Vagina (tissue), 2 donors: ENCODE results near the gene SFI1. TPM values are rescaled to one million over a fixed set of nuclear protein-coding genes. Genes with fewer than 3 reads are reported as not detected.

Experiments used
- DNase-seq, 2 donors: peaks; one replicate each; pipeline ENCODE4 v3.0.0-alpha.2; 2017; ENCODE audit errors: extremely low spot score in 2 of 2
- H3K27ac ChIP-seq: fragments of 200-600 bp; sonication (generic); one replicate; pipeline ENCODE4 v1.5.1; 2019
- H3K27me3 ChIP-seq: fragments of 200-600 bp; sonication (generic); one replicate; pipeline ENCODE4 v1.5.1; 2019
- H3K36me3 ChIP-seq, 2 donors: fragments of 200-600 bp; sonication (generic); one replicate each; pipeline ENCODE4 v1.5.1; 2017 to 2019
- H3K4me1 ChIP-seq: fragments of 200-600 bp; sonication (generic); one replicate; pipeline ENCODE4 v1.5.1; 2019
- H3K4me3 ChIP-seq, 2 donors: fragments of 200-600 bp; sonication (generic); 1 replicate in 1 of 2; 2 replicates in 1 of 2; pipeline ENCODE4 v1.5.1; 2016 to 2019
- H3K9me3 ChIP-seq: fragments of 200-600 bp; sonication (generic); one replicate; pipeline ENCODE4 v1.5.1; 2019
- CTCF ChIP-seq, 3 experiments: fragments of 450-650 bp in 2 of 3; fragments of 200-600 bp in 1 of 3; sonication (generic) in 1 of 3; IDR thresholded peaks; one replicate each; pipeline ENCODE4 v1.5.1; 2017 to 2019; ENCODE audit warnings: antibody characterized with exemption in 3 of 3, mild to moderate bottlenecking in 2 of 3, moderate library complexity in 2 of 3
- POLR2A ChIP-seq, 2 donors: fragments of 450-650 bp; IDR thresholded peaks; one replicate each; pipeline ENCODE4 v1.6.1; 2017; ENCODE audit warnings: antibody characterized with exemption in 2 of 2, mild to moderate bottlenecking in 2 of 2, moderate library complexity in 2 of 2
- POLR2AphosphoS5 ChIP-seq, 2 donors: sonication (generic); formaldehyde crosslinking; IDR thresholded peaks; one replicate each; pipeline ENCODE4 v1.9.0; 2017; ENCODE audit warnings: antibody characterized with exemption in 2 of 2, mild to moderate bottlenecking in 2 of 2, low read depth in 1 of 2; ENCODE audit not compliant: insufficient read depth in 1 of 2
- intact Hi-C: fragments of 100-400 bp; cut with DNase I; formaldehyde crosslinking; loops from one replicate; pipeline ENCODE4 v1.15.1; 2023
- total RNA-seq: library from RNA; depleted of rRNA; stranded (reverse); fragments of >200 nt; gene quantifications from one replicate; pipeline ENCODE4 v1.2.3, GENCODE V29; 2016

SFI1 gene
- total RNA-seq, 1 donor from 2014 or later, result 33.6 TPM

GRCh38 chr22:31623592-31624304 is 127.4 kb downstream of the SFI1 start:
- peaks cover 0 to 31% of the 10 kb centered on the region in 2 donors for H3K36me3 ChIP-seq
- H3K4me3 ChIP-seq, result no peak overlapping the region
- H3K27ac ChIP-seq, result no peak overlapping the region
- no peak for DNase-seq
- no peaks in the 10 kb centered on the region for H3K9me3 ChIP-seq
- intact Hi-C loops, result no loop called here
- peaks cover 42% of the 10 kb centered on the region for H3K4me1 ChIP-seq
- TF ChIP-seq POLR2A (IDR thresholded peaks at IDR 0.05) (no peak), CTCF (IDR thresholded peaks at IDR 0.05) (no peak), POLR2AphosphoS5 (IDR thresholded peaks at IDR 0.05; ENCODE audit: insufficient read depth in 1 of 2, low read depth in 1 of 2) (no peak)
- H3K27me3 ChIP-seq, result no peaks in the 10 kb centered on the region

GRCh38 chr22:31625257-31625640 is 128.9 kb downstream of the SFI1 start:
- Histone ChIP-seq H3K9me3 (no peaks in the 10 kb centered on the region), H3K4me1 (peaks cover 57% of the 10 kb centered on the region), H3K36me3 (peaks cover 0 to 16% of the 10 kb centered on the region in 2 donors), H3K27me3 (no peaks in the 10 kb centered on the region), H3K4me3 (peak overlapping the region; percentile 22 to 37), H3K27ac (peak overlapping the region; percentile 72)
- TF ChIP-seq POLR2AphosphoS5 (IDR thresholded peaks at IDR 0.05; ENCODE audit: insufficient read depth in 1 of 2, low read depth in 1 of 2) (no peak), POLR2A (IDR thresholded peaks at IDR 0.05) (no peak), CTCF (IDR thresholded peaks at IDR 0.05) (no peak)
- no peak for DNase-seq
- intact Hi-C loops, result no loop called here

- DNase-seq, result no peak
- Histone ChIP-seq H3K36me3 (peaks cover 0 to 10% of the 10 kb centered on the region in 2 donors), H3K9me3 (no peaks in the 10 kb centered on the region), H3K4me1 (peaks cover 61% of the 10 kb centered on the region), H3K4me3 (peak overlapping the region; percentile 22 to 37), H3K27me3 (no peaks in the 10 kb centered on the region), H3K27ac (peak overlapping the region; percentile 72)
- intact Hi-C loops, result no loop called here
- no peak for TF ChIP-seq CTCF (IDR thresholded peaks at IDR 0.05)
Observed at GRCh38 chr22:31625661-31626426, 129.5 kb downstream of the SFI1 start.

GRCh38 chr22:31626427-31627150 is 130.3 kb downstream of the SFI1 start:
- no peaks in the 10 kb centered on the region for H3K9me3 ChIP-seq
- TF ChIP-seq CTCF (IDR thresholded peaks at IDR 0.05) (no peak), POLR2A (IDR thresholded peaks at IDR 0.05) (no peak)
- no peaks in the 10 kb centered on the region for H3K27me3 ChIP-seq
- H3K36me3 ChIP-seq, result peaks cover 0 to 2% of the 10 kb centered on the region in 2 donors
- peak overlapping the region in 1 of 2 donors; percentile 37 for H3K4me3 ChIP-seq
- peaks cover 68% of the 10 kb centered on the region for H3K4me1 ChIP-seq
- peak overlapping the region; percentile 72 for H3K27ac ChIP-seq
- intact Hi-C loops, result no loop called here
- DNase-seq, result no peak
